ENCODE results near the gene CDC42.
A peak's percentile ranks its signal among the peaks of the same experiment; 100 is the strongest.

CDC42 gene

GRCh38 chr1:22021061-22021460 is 31.4 kb upstream of the CDC42 start:
- no peak for DNase-seq (ENCODE audit: low read depth)
- H3K4me3 ChIP-seq (ENCODE audit: low read length), result no peak overlapping the region
- TF ChIP-seq CTCF (conservative IDR thresholded peaks at IDR 0.05; ENCODE audit: low read depth, low read length), result no peak

- no peak for DNase-seq (ENCODE audit: low read depth)
- no peak for TF ChIP-seq CTCF (conservative IDR thresholded peaks at IDR 0.05; ENCODE audit: low read depth, low read length)
- H3K4me3 ChIP-seq (ENCODE audit: low read length), result peak overlapping the region; percentile 99
Measured at GRCh38 chr1:22024485-22025367, 27.8 kb upstream of the CDC42 start.

- TF ChIP-seq CTCF (conservative IDR thresholded peaks at IDR 0.05; ENCODE audit: low read depth, low read length), result no peak
- peak overlapping the region; percentile 99 for H3K4me3 ChIP-seq (ENCODE audit: low read length)
- peak; percentile 65 for DNase-seq (ENCODE audit: low read depth)
Measured at GRCh38 chr1:22025368-22026155, 26.9 kb upstream of the CDC42 start.

GRCh38 chr1:22026924-22027289 is 25.6 kb upstream of the CDC42 start:
- TF ChIP-seq CTCF (conservative IDR thresholded peaks at IDR 0.05; ENCODE audit: low read depth, low read length), result no peak
- H3K4me3 ChIP-seq (ENCODE audit: low read length), result no peak overlapping the region
- DNase-seq (ENCODE audit: low read depth), result no peak

GRCh38 chr1:22030057-22030456 is 22.5 kb upstream of the CDC42 start:
- TF ChIP-seq CTCF (conservative IDR thresholded peaks at IDR 0.05; ENCODE audit: low read depth, low read length), result no peak
- DNase-seq (ENCODE audit: low read depth), result no peak
- no peak overlapping the region for H3K4me3 ChIP-seq (ENCODE audit: low read length)

- TF ChIP-seq CTCF (conservative IDR thresholded peaks at IDR 0.05; ENCODE audit: low read depth, low read length), result no peak
- no peak for DNase-seq (ENCODE audit: low read depth)
- no peak overlapping the region for H3K4me3 ChIP-seq (ENCODE audit: low read length)
Measured at GRCh38 chr1:22030473-22030872, 22.0 kb upstream of the CDC42 start.

All from retinal pigment epithelial cell (primary cell).